Loucy (cell line): Measurements from ENCODE around the gene XYLB.

Source experiments
- CTCF ChIP-seq: fragments of 200-600 bp; sonication (generic); conservative IDR thresholded peaks from 2 replicates; pipeline ENCODE4 v1.5.1; 2014; ENCODE audit warnings: mild to moderate bottlenecking, antibody characterized with exemption, low read length
- EZH2phosphoT487 ChIP-seq: fragments of 200-600 bp; IDR thresholded peaks from 2 replicates; pipeline ENCODE4 v1.6.1; 2018; ENCODE audit warnings: antibody characterized with exemption, mild to moderate bottlenecking, moderate library complexity, borderline replicate concordance

GRCh38 chr3:38325256-38325655 is 21.3 kb upstream of the XYLB start:
- TF ChIP-seq CTCF: no peak
- no peak for TF ChIP-seq EZH2phosphoT487
